CD4-positive, alpha-beta T cell treated with Interleukin-21 for 1 hour (primary cell): ENCODE measurements around the gene SPOCK1.

Source experiments
- DNase-seq: peaks from one replicate; pipeline ENCODE4 v3.0.0-alpha.2; 2020

Gene SPOCK1

GRCh38 chr5:137095597-137095996 lies 403.5 kb downstream of the SPOCK1 start:
- DNase-seq = no peak

- DNase-seq = no peak
These were observed 406.3 kb downstream of the SPOCK1 start for GRCh38 chr5:137092831-137093230.

- DNase-seq = no peak
These were observed 407.7 kb downstream of the SPOCK1 start for GRCh38 chr5:137091472-137091871.

DNA sequence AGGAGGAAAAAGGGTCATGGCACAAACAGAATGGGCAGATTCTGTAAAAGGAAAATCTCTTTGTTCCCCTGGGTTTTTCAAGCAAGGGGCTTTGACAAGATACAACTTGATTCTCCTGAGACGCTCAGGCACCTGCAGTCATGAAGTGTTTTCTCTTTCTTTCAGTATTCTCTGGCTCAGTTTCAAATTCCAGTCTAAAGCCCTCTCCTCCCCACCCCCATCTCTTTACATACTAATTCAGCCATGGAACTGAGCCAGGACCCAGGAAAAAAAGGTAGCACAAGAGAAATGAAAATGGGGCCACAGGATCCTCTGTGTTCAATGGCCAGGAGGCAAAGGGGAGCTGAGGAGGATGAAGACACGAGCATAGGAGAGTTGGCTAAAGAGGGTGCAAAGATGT lies 408.4 kb downstream of the SPOCK1 start:
- DNase-seq = no peak

DNA sequence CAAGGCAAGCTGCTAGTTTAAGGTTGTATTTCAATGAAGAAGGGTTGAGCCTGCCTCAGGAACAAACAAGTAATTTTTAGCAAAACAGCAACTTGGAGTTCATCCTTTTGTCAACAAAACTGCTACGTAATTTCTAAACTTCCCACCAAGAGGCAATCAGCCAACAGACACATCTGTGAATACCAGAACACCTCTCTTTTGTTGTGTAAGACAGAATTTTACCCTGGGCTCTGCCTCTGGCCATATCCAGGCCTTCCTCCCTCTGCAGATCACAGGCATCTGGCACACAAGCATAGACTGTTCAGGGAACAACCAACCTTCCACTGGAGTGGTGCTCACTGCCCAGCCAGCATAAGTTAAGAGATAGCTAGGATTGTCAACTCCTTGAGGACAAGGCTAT lies 409.0 kb downstream of the SPOCK1 start:
- DNase-seq = no peak

- no peak for DNase-seq
These were observed 411.0 kb downstream of the SPOCK1 start for GRCh38 chr5:137088175-137088574.

GRCh38 chr5:137086342-137086741 lies 412.8 kb downstream of the SPOCK1 start:
- DNase-seq = no peak

DNA sequence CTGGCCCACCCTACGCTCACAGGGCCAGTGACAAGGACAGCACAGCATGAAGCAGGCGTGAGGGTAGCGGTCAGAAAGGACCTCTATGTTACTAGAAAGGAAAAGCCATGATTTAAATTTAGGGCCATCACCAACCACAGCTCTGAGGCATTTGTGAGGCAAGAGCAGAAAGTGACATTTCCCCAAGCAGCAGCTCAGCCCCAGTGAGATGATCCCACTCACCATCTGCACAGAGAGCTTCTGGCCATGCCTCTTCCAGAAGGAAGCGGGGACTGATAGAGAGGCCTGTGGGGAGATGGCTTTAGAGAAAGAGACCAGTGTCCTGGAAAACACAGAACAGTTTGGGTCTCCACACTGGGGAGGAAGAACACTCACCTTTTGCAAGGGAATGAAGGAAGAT lies 413.9 kb downstream of the SPOCK1 start:
- DNase-seq = no peak

DNA sequence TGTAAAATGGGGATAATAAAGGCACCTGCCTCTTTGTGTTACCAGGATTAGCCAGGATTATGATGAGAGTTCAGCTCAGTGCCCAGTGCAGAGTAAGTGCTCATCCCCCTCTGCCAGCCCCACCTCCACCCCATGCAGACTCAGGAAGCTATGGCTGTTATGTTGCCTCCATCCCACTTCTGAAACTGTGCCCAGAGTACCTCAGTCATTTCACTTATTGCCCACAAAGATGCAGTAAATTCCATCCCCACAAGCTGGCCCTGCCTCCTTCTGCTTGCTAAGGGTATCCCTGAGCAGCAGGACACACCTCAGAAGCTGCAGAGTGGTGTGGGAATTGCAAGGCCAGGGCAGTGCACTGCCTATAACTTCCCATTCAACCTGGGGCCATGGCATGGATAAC lies 415.1 kb downstream of the SPOCK1 start:
- no peak for DNase-seq

DNA sequence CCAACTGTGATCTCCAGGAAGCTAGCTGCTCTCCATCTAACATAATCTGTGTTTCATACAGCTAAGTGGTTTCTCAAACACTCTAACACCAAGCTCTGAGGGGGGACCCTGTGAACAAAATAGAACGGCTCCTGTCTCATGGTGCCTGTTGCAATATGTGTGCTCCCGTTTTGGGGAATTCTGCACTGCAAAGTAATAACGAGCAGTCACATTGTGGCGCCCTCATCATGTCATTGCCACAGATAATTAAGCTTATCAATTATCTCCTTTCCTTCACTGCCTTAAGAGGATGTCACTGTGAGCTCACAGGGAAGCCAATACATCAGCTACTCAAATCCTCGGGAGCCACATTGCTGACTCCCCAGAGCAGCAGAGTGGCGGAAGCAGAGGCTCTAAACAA lies 416.2 kb downstream of the SPOCK1 start:
- DNase-seq = no peak

GRCh38 chr5:137078171-137078665 lies 420.9 kb downstream of the SPOCK1 start:
- DNase-seq = no peak

DNA sequence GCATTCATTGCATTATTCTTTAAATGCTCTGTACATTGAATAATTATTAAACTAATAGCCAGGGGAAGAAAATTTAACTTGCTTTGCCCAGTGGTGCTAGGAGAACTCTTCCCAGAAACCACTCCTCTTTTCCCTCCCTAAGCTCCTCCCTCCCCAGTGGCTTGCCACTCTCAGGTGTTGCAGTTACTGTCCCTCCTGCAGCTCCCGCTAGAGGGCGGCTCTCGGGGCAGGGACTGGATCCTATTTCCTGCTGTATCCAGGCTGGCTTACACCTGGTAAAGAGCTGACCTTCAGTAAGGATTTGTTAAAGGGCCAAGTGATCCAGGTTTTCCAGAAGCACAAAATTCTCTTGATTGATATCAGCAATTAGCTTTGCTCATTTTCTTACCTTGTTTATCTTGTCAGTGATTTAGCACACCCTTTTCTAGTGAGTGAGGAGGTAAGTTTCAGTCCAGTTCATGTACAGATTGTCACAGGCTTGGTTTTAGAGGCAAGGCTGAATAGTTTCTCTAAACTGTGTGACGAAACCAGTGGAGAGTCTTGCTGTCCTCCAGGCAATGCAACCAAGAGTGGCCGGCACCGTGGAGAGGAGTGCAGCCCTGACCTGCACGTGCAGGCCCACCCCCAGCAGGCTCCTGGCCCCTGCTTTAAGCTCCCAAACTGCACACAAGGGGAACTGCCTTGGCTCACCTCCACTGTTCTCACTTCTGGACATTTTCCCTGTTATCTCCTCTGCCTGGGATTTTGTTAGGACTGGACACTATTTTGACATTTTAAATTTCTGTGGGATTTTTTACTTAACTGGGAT lies 423.8 kb downstream of the SPOCK1 start:
- no peak for DNase-seq

- no peak for DNase-seq
These were observed 425.9 kb downstream of the SPOCK1 start for GRCh38 chr5:137073189-137073588.

DNA sequence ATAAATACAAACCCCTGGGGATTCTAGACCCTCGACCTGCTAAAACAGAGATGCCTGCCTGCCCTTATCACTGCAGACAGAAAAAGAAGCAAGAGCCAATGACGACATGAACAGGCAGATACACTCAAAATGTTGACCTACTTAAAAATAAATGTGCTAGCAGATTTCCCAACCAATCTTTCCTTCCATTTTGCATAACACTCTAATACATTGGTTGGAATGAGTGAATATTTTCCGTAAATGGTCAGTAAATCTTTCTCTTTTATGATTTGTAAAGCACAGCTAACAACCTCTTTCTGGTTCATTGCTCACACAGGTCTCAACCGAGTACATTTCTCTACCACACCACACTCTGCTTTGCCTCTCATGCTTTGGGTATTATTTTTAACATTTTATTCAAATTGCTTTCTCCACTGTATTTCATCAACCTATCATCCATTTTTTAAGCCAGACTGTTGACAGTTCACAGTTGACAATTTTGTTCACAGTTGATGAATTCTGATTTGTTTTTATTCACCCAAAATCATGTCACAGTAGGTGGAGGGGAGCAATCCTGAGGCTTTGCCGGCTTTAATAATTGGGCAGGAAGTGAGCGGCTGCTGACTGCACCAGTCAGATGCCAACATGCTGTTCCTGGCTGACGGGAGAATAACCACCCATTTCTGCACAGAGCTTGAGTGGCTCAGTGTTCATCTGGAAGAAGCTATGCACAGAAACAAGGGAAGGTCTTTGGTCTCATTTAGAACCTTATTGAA lies 426.6 kb downstream of the SPOCK1 start:
- DNase-seq = no peak

DNA sequence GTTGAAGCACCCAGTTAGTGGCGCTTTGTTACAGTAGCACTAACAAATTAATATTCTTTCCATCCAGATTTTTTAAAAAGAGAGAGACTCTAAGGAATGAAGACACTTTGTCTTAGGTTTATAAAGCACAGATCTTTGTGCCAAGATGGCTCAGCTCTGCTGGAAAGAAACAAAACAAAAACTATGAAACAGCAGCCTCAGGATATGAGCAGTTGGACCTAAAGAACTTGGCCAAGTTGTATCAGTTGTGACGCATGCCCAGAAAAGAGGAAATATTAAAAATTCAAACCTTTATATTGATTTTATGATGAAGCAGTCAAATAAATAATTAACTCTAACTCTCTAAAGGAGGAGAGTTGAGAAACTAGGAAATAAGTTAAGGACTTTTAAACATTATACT lies 427.2 kb downstream of the SPOCK1 start:
- no peak for DNase-seq

- no peak for DNase-seq
These were observed 427.6 kb downstream of the SPOCK1 start for GRCh38 chr5:137071526-137071925.

GRCh38 chr5:137070521-137070920 lies 428.6 kb downstream of the SPOCK1 start:
- no peak for DNase-seq

DNA sequence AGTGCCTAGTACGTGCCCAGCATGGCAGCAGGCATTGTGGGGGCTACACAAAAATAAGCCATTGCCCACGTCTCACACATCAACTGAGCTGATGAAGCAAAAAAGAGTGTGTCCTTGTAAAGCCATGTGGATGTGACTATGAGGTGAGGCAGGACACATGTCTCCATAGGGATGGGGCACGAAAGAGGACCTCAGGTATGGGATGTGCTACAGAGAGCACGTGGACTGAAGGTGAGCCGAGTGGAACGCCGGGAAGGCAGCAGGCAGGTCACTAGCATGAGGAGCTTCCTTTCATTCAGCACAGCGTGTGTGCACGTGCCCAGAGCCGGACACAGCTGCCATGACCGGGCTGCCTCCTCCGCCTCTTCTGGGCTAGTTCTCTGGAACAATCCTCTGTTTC lies 429.8 kb downstream of the SPOCK1 start:
- DNase-seq = no peak

DNA sequence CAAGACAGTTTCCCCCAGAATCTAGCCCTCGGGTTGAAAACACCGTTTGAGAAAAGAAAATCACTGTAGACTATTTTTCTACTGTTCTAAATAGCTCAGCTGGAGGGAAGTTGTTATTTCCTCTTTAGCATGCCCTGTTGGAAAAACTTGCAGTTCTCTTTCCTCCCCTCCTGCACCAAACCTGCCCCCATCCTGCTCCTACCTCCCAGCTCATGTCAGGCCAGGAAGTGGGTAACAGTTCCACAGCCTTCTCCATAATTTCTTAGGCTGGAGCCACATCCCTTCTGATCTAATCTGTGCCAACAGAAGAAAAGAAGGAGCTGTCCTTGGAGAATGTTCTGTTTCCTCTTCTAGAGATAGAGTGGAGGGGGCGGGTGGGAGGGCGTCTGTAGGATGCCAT lies 437.7 kb downstream of the SPOCK1 start:
- DNase-seq = no peak

GRCh38 chr5:137058089-137058488 lies 441.0 kb downstream of the SPOCK1 start:
- no peak for DNase-seq

- no peak for DNase-seq
These were observed 442.4 kb downstream of the SPOCK1 start for GRCh38 chr5:137056676-137057075.

DNA sequence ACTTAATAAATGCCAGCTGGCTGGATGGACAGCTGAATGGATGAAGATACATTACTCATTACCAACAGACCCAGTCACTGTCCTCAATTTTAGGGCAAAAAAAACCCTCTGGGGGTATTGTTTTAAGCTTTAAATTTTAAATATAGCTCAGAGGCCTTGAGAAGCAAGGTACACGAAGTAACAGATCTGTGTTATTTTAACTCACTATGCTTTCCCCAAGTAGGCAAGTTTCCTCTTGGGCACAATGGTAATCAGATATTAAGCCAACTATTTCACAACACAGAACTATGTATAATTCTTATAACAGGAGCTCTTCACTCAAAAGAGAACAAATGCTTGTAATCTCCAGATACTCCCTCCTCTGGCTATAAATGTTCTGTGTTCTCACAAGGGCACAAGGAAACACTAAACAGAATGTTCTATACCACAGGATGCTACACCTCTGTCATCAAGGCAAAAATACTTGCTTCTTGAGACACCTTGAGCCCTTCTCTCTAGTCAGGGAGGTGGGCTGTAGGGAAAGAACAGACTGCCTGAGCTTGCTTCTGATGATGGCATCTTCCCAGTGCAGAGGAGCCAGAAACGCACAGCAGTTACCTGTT lies 443.8 kb downstream of the SPOCK1 start:
- DNase-seq = no peak

GRCh38 chr5:137054792-137055191 lies 444.3 kb downstream of the SPOCK1 start:
- DNase-seq = no peak

GRCh38 chr5:137054335-137054734 lies 444.8 kb downstream of the SPOCK1 start:
- no peak for DNase-seq
